GM12878 (cell line): Measurements from ENCODE around the gene SNRPE. TPM values are rescaled to one million over a fixed set of nuclear protein-coding genes. Genes with fewer than 3 reads are reported as not detected.

Experiments used
- ATAC-seq: fragments of 200-7000 bp; cut with Tn5 transposase; 3 replicates; pipeline ENCODE4 v1.9.1; 2020; ENCODE audit warnings: mild to moderate bottlenecking, moderate library complexity
- BruUV-seq: library from RNA; stranded (reverse); fragments of 400-500 nt; replicated peaks from 2 replicates; lab custom pipeline; 2021; lab: Mats Ljungman, UMichigan
- CTCF ChIA-PET: fragments of 300-600 bp; sonication (Branson Sonifier 250); formaldehyde crosslinking; extraction: SDS; loops from one replicate; lab custom pipeline; 2021; ENCODE audit warnings: inconsistent platforms; lab: Yijun Ruan, JAX
- POLR2A ChIA-PET: fragments of 350-600 bp; formaldehyde crosslinking; extraction: SDS; loops from one replicate; lab custom pipeline; 2021; ENCODE audit warnings: inconsistent platforms; lab: Charles Lee
- RAD21 ChIA-PET: fragments of 300-600 bp; sonication (Branson Sonifier 250); formaldehyde crosslinking; loops from one replicate; lab custom pipeline; 2023; ENCODE audit warnings: antibody characterized with exemption; ENCODE audit not compliant: unreplicated experiment; lab: Charles Lee
- SMC1A ChIA-PET: fragments of 300-600 bp; sonication (Branson Sonifier 250); formaldehyde crosslinking; loops from one replicate; lab custom pipeline; 2023; ENCODE audit not compliant: unreplicated experiment, uncharacterized antibody; lab: Charles Lee
- DNase-seq: peaks from one replicate; pipeline ENCODE4 v3.0.0-alpha.2; 2011; ENCODE audit warnings: low read depth, low spot score
- FAIRE-seq: peaks from 3 replicates; lab custom pipeline; 2011; peaks lifted over from hg19 to GRCh38; lab: Jason Lieb, UNC
- H2AFZ ChIP-seq: 2 replicates; pipeline ENCODE4 v1.6.0; 2011; ENCODE audit warnings: low read depth, low read length, control low read depth; ENCODE audit not compliant: control insufficient read depth
- H3K27ac ChIP-seq: 2 replicates; pipeline ENCODE4 v1.5.1; 2011; ENCODE audit warnings: control low read depth; ENCODE audit not compliant: control insufficient read depth, insufficient read depth
- H3K27me3 ChIP-seq, 2 experiments: replicated peaks in 1 of 2; 2 replicates each; pipeline versions ENCODE4 v1.6.0 to v1.6.1; 2011; ENCODE audit warnings: low read length in 1 of 2; ENCODE audit not compliant: control insufficient read depth in 2 of 2, insufficient read depth in 2 of 2
- H3K36me3 ChIP-seq, 2 experiments: 2 replicates each; pipeline ENCODE4 v1.5.1; 2011; ENCODE audit warnings: low read length in 1 of 2; ENCODE audit not compliant: control insufficient read depth in 2 of 2, insufficient read depth in 2 of 2
- H3K4me1 ChIP-seq: 2 replicates; pipeline ENCODE4 v1.6.1; 2011; ENCODE audit warnings: mild to moderate bottlenecking, low read length, moderate library complexity, mixed read lengths; ENCODE audit not compliant: control insufficient read depth, insufficient read depth
- H3K4me2 ChIP-seq: 2 replicates; pipeline ENCODE4 v1.6.0; 2011; ENCODE audit warnings: control low read depth; ENCODE audit not compliant: control insufficient read depth, insufficient read depth
- H3K4me3 ChIP-seq: fragments of 200-600 bp; sonication (generic); 2 replicates; pipeline ENCODE4 v1.5.1; 2016
- H3K79me2 ChIP-seq: 2 replicates; pipeline ENCODE4 v1.6.0; 2011; ENCODE audit warnings: low read length; ENCODE audit not compliant: control insufficient read depth, insufficient read depth
- H3K9ac ChIP-seq: 2 replicates; pipeline ENCODE4 v1.8.0; 2011; ENCODE audit warnings: low read length, control low read depth, mixed read lengths; ENCODE audit not compliant: control insufficient read depth, insufficient read depth
- H3K9me3 ChIP-seq: replicated peaks from 3 replicates; pipeline ENCODE4 v1.5.1; 2011; ENCODE audit warnings: mild to moderate bottlenecking, low read length; ENCODE audit not compliant: control insufficient read depth, insufficient read depth
- H4K20me1 ChIP-seq: 2 replicates; pipeline ENCODE4 v1.6.0; 2011; ENCODE audit not compliant: control insufficient read depth, insufficient read depth
- CREB1 ChIP-seq: IDR thresholded peaks from 2 replicates; pipeline ENCODE4 v1.6.1; 2012; ENCODE audit warnings: low read depth, mild to moderate bottlenecking, inconsistent platforms
- HDGF ChIP-seq: fragments of 450-650 bp; IDR thresholded peaks from 2 replicates; pipeline ENCODE4 v1.6.1; 2016; ENCODE audit warnings: antibody characterized with exemption
- JUND ChIP-seq: IDR thresholded peaks from 2 replicates; pipeline ENCODE4 v1.6.1; 2012; ENCODE audit warnings: low read depth, mild to moderate bottlenecking, low read length, improper control_type of control experiment, moderate library complexity
- POLR2AphosphoS2 ChIP-seq: IDR thresholded peaks from 2 replicates; pipeline ENCODE4 v1.6.1; 2011; ENCODE audit warnings: low read depth, mild to moderate bottlenecking, low read length, improper control_type of control experiment, moderate library complexity
- SMARCA5 ChIP-seq: fragments of 450-650 bp; IDR thresholded peaks from 2 replicates; pipeline ENCODE4 v1.6.1; 2017; ENCODE audit warnings: mild to moderate bottlenecking
- ZNF207 ChIP-seq: fragments of 450-650 bp; IDR thresholded peaks from 2 replicates; pipeline ENCODE4 v1.6.1; 2014; ENCODE audit warnings: antibody characterized with exemption, mild to moderate bottlenecking, borderline replicate concordance
- WGBS: methylation state at CpG from one replicate; pipeline ENCODE4 v1.1.6; 2016; ENCODE audit warnings: low lambda C conversion rate; ENCODE audit not compliant: insufficient replicate concordance, insufficient coverage; ENCODE audit errors: missing lambda C conversion rate; 5-methylcytosine and 5-hydroxymethylcytosine counted together
- in situ Hi-C: fragments of 300-500 bp; cut with MboI; formaldehyde crosslinking; loops from 9 replicates; pipeline ENCODE4 v1.14.3; 2018; ENCODE audit warnings: mixed read lengths
- intact Hi-C: fragments of 100-400 bp; cut with micrococcal nuclease; formaldehyde crosslinking; loops from one replicate; pipeline ENCODE4 v1.14.2; 2022; ENCODE audit not compliant: unreplicated experiment
- polyA plus RNA-seq, 11 experiments: library from polyadenylated mRNA; depleted of rRNA in 4 of 11; unstranded in 6 of 11; stranded (reverse) in 5 of 11; fragments of >200 nt; fragmentation: Nextera tagmentation in 4 of 11; fragmentation: Illumina TruSeq in 1 of 11; extraction: Ambion mirVana in 4 of 11; extraction: Trizol in 1 of 11; gene quantifications; 1 replicate in 1 of 11; 2 replicates in 10 of 11; pipeline versions ENCODE4 v1.2.1 to v1.2.3, GENCODE V29; 2011 to 2016; ENCODE audit warnings: inconsistent platforms in 2 of 11, missing spikeins in 2 of 11, low read depth in 1 of 11
- total RNA-seq, 4 experiments: library from RNA; depleted of rRNA in 3 of 4; stranded (reverse); fragments of >200 nt in 3 of 4; fragmentation: Illumina TruSeq in 1 of 4; extraction: Trizol in 1 of 4; gene quantifications; 2 replicates each; pipeline versions ENCODE4 v1.2.1 to v1.2.3, GENCODE V29; 2013 to 2021
- TF ChIP-seq, protein P1 (sequence below): IDR thresholded peaks from 2 replicates; pipeline ENCODE4 v1.6.1; 2012; ENCODE audit warnings: improper control_type of control experiment, low read depth, low read length; ENCODE audit not compliant: insufficient replicate concordance
- TF ChIP-seq, protein P2 (sequence below): fragments of 450-650 bp; IDR thresholded peaks from 2 replicates; pipeline ENCODE4 v1.6.1; 2017; ENCODE audit warnings: low read depth, mild to moderate bottlenecking, moderate library complexity

Gene SNRPE
- total and polyA plus RNA-seq, 10 of the 15 experiments (the other 5 are each of a cell fraction or from before 2014, with no cell fraction given): 109 to 1,384 (median 316) TPM

DNA sequence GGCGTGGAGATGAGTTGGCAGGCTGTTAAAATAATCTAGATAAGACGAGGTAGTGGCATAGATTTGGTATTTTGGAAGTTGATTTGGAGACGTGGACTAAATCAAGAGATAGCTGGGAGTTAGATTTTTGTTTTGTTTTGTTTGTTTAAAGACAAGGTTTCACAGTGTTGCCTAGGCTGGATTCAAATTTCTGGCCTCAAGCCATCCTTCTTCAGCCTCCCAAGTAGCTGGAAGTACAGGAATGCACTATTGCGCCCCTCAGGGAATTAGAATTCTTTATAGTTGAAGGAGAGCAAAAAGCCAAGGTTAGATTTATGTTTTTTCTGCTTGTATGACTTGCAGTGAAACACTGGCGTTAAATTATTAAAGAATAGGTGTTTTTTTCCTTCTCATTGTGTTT lies 22.3 kb upstream of the SNRPE start:
- BruUV-seq: no TSS peak

More for the DNA sequence above, 22.3 kb upstream of the SNRPE start:
- intact Hi-C loops (no loop called here), in situ Hi-C loops (no loop called here)
- WGBS: 98% methylated on average over 5 of the region's 5 CpGs
- Histone ChIP-seq H3K27me3 (no peaks in the 10 kb centered on the region), H3K4me3 (no peak overlapping the region), H3K4me2 (no peak overlapping the region), H3K27ac (no peak overlapping the region), H3K4me1 (no peaks in the 10 kb centered on the region), H3K79me2 (no peaks in the 10 kb centered on the region), H4K20me1 (no peaks in the 10 kb centered on the region), H3K9ac (no peak overlapping the region), H3K9me3 (no peaks in the 10 kb centered on the region), H3K36me3 (peaks cover 2 to 25% of the 10 kb centered on the region in 2 experiments), H2AFZ (no peak overlapping the region)
- TF ChIP-seq, protein P1, sequence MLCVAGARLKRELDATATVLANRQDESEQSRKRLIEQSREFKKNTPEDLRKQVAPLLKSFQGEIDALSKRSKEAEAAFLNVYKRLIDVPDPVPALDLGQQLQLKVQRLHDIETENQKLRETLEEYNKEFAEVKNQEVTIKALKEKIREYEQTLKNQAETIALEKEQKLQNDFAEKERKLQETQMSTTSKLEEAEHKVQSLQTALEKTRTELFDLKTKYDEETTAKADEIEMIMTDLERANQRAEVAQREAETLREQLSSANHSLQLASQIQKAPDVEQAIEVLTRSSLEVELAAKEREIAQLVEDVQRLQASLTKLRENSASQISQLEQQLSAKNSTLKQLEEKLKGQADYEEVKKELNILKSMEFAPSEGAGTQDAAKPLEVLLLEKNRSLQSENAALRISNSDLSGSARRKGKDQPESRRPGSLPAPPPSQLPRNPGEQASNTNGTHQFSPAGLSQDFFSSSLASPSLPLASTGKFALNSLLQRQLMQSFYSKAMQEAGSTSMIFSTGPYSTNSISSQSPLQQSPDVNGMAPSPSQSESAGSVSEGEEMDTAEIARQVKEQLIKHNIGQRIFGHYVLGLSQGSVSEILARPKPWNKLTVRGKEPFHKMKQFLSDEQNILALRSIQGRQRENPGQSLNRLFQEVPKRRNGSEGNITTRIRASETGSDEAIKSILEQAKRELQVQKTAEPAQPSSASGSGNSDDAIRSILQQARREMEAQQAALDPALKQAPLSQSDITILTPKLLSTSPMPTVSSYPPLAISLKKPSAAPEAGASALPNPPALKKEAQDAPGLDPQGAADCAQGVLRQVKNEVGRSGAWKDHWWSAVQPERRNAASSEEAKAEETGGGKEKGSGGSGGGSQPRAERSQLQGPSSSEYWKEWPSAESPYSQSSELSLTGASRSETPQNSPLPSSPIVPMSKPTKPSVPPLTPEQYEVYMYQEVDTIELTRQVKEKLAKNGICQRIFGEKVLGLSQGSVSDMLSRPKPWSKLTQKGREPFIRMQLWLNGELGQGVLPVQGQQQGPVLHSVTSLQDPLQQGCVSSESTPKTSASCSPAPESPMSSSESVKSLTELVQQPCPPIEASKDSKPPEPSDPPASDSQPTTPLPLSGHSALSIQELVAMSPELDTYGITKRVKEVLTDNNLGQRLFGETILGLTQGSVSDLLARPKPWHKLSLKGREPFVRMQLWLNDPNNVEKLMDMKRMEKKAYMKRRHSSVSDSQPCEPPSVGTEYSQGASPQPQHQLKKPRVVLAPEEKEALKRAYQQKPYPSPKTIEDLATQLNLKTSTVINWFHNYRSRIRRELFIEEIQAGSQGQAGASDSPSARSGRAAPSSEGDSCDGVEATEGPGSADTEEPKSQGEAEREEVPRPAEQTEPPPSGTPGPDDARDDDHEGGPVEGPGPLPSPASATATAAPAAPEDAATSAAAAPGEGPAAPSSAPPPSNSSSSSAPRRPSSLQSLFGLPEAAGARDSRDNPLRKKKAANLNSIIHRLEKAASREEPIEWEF: no peak
- no peak for TF ChIP-seq SMARCA5
- TF ChIP-seq CREB1: no peak
- no peak for TF ChIP-seq HDGF
- no peak for TF ChIP-seq ZNF207
- TF ChIP-seq, protein P2, sequence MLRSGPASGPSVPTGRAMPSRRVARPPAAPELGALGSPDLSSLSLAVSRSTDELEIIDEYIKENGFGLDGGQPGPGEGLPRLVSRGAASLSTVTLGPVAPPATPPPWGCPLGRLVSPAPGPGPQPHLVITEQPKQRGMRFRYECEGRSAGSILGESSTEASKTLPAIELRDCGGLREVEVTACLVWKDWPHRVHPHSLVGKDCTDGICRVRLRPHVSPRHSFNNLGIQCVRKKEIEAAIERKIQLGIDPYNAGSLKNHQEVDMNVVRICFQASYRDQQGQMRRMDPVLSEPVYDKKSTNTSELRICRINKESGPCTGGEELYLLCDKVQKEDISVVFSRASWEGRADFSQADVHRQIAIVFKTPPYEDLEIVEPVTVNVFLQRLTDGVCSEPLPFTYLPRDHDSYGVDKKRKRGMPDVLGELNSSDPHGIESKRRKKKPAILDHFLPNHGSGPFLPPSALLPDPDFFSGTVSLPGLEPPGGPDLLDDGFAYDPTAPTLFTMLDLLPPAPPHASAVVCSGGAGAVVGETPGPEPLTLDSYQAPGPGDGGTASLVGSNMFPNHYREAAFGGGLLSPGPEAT: no peak
- TF ChIP-seq JUND: no peak
- TF ChIP-seq POLR2AphosphoS2: no peak
- SMC1A ChIA-PET: no interaction called here
- RAD21 ChIA-PET: no interaction called here
- POLR2A ChIA-PET: no interaction called here
- FAIRE-seq: no peak
- DNase-seq: no peak
- CTCF ChIA-PET: no interaction called here
- no peak for ATAC-seq
